Breast epithelium (tissue), 3 donors: ENCODE measurements around the gene PARP9.

Experiments used
- POLR2A ChIP-seq: fragments of 450-650 bp; IDR thresholded peaks from one replicate; pipeline ENCODE4 v1.6.1; 2016; ENCODE audit warnings: antibody characterized with exemption, mild to moderate bottlenecking, moderate library complexity
- TF ChIP-seq, protein P1 (sequence below), 3 donors: fragments of 450-650 bp; IDR thresholded peaks; one replicate each; pipeline ENCODE4 v1.5.1; 2016 to 2017; ENCODE audit warnings: antibody characterized with exemption in 3 of 3, mild to moderate bottlenecking in 3 of 3, moderate library complexity in 3 of 3

DNA sequence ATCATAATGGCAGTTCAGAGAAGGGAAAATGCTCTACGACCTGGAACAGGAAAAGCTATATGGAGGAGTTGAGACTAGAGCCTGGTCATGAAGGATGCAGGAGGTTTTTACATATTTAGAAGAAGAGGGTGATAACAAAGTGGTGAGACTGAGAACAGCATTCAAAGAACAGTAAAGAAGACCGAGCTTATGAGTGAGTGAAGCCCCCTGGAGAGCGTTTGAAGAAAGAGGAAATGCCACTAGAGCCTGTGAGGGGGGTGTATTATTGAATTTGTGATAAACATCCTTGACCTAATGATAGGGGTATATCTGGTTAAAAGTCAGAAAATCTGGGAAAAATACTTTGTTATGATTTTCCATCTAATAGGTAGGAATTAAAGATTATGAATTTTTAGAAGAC, 4.2 kb downstream of the PARP9 start:
- TF ChIP-seq, protein P1, sequence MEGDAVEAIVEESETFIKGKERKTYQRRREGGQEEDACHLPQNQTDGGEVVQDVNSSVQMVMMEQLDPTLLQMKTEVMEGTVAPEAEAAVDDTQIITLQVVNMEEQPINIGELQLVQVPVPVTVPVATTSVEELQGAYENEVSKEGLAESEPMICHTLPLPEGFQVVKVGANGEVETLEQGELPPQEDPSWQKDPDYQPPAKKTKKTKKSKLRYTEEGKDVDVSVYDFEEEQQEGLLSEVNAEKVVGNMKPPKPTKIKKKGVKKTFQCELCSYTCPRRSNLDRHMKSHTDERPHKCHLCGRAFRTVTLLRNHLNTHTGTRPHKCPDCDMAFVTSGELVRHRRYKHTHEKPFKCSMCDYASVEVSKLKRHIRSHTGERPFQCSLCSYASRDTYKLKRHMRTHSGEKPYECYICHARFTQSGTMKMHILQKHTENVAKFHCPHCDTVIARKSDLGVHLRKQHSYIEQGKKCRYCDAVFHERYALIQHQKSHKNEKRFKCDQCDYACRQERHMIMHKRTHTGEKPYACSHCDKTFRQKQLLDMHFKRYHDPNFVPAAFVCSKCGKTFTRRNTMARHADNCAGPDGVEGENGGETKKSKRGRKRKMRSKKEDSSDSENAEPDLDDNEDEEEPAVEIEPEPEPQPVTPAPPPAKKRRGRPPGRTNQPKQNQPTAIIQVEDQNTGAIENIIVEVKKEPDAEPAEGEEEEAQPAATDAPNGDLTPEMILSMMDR (IDR thresholded peaks at IDR 0.05): no peak
- TF ChIP-seq POLR2A: no peak
